ENCODE data around the gene ANTXR2.
"Not testable (repeated sequence)": the region's sequence is repeated elsewhere in the genome, so short reads cannot be mapped to it uniquely, and the experiment has no call there.

ANTXR2 gene

DNA sequence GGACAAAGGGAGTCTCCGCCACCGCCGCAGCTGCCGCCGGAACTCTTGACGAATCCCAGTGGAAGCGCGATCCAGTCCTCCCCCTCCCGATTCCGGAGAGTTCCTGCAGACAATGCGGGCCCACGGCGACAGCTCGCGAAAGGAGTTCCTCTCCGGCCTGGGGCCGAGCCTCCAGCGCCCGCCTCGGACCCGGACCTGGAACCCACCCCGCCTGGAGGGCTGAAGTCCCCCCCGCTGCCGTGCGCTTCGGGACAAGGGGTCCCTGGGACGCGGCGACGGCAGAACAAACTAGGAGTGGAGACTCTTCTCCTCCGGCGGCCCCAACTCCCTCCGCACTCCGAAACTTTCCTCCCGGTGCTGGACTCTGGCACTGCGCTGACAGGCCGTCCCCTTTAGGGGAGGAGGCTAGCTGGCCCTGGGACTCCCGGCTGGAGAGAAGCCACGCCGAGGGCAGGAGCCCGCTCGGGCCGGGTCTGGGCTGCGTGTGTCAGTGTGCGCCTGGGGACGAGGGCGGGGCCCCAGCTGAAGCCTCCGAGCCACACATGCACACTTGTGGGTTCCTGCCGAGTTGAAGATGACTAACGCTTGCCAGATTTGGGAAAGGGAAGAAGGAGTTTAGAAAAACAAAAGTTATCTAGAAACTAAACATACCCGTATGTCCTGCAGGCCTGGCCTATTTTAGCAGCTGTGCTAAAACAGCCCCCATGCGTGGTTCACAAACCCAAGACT is at the start of gene ANTXR2:
ANTXR2 (minus strand) TSS at position 486 of the 729 bp plus-strand sequence. CDS start 669 bp downstream, outside the sequence.
- H3K9me3 ChIP-seq (ENCODE audit: low read length), result no peaks in the 10 kb centered on the region
- H4K20me1 ChIP-seq (ENCODE audit: insufficient read depth, low read length), result no peaks in the 10 kb centered on the region
- H3K4me2 ChIP-seq (ENCODE audit: low read length), result peak within 1 kb of the TSS; percentile 67
- H3K4me3 ChIP-seq (ENCODE audit: low read depth, low read length, poor library complexity, severe bottlenecking), result peak within 1 kb of the TSS; percentile 63
- H3K9me2 ChIP-seq (ENCODE audit: low read depth, low read length), result no peaks in the 10 kb centered on the region
- no peaks in the 10 kb centered on the region for H3K36me3 ChIP-seq (ENCODE audit: insufficient read depth, low read length)
- H2AFZ ChIP-seq (ENCODE audit: low read length), result no peak within 1 kb of the TSS
- no peaks in the 10 kb centered on the region for H3K27me3 ChIP-seq (ENCODE audit: insufficient read depth, low read length)
- TF ChIP-seq, protein P1, sequence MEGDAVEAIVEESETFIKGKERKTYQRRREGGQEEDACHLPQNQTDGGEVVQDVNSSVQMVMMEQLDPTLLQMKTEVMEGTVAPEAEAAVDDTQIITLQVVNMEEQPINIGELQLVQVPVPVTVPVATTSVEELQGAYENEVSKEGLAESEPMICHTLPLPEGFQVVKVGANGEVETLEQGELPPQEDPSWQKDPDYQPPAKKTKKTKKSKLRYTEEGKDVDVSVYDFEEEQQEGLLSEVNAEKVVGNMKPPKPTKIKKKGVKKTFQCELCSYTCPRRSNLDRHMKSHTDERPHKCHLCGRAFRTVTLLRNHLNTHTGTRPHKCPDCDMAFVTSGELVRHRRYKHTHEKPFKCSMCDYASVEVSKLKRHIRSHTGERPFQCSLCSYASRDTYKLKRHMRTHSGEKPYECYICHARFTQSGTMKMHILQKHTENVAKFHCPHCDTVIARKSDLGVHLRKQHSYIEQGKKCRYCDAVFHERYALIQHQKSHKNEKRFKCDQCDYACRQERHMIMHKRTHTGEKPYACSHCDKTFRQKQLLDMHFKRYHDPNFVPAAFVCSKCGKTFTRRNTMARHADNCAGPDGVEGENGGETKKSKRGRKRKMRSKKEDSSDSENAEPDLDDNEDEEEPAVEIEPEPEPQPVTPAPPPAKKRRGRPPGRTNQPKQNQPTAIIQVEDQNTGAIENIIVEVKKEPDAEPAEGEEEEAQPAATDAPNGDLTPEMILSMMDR (IDR thresholded peaks at IDR 0.05; ENCODE audit: low read length), result no peak
- no peak for TF ChIP-seq EZH2 (IDR thresholded peaks at IDR 0.05; ENCODE audit: borderline replicate concordance, low read length)
- peaks cover 24% of the 10 kb centered on the region for H3K4me1 ChIP-seq (ENCODE audit: insufficient read depth, low read length, severe bottlenecking)
- no peaks in the 10 kb centered on the region for H3F3A ChIP-seq (ENCODE audit: insufficient read depth, low read length)
- no peaks in the 10 kb centered on the region for H3K79me2 ChIP-seq (ENCODE audit: insufficient read depth, low read length)
- no peak within 1 kb of the TSS for H3K27ac ChIP-seq (ENCODE audit: low read depth, low read length, poor library complexity, severe bottlenecking)
- peak within 1 kb of the TSS; percentile 35; the same call in 1 of the 2 replicates for H3K9ac ChIP-seq (ENCODE audit: low read length)

DNA sequence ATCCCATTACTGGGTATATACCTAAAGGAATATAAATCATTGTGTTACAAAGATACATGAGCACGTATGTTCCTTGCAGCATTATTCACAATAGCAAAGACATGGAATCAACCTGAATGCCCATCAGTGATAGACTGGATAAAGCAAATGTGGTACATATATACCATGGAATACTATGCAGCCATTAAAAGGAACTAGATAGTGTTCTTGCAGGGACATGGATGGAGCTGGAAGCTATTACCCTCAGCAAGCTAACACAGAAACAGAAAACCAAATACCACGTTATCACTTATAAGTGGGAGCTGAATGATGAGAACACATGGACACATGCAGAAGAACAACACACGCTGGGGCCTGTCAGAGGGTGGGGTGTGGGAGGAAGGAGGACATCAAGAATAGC is 48.8 kb upstream of the ANTXR2 start:
- not testable (repeated sequence) for H3K9me3 ChIP-seq (ENCODE audit: low read length); H3K4me2 ChIP-seq (ENCODE audit: low read length); H3K36me3 ChIP-seq (ENCODE audit: insufficient read depth, low read length); H3K9ac ChIP-seq (ENCODE audit: low read length); H3K9me2 ChIP-seq (ENCODE audit: low read depth, low read length); H3K4me1 ChIP-seq (ENCODE audit: insufficient read depth, low read length, severe bottlenecking); H3F3A ChIP-seq (ENCODE audit: insufficient read depth, low read length); H2AFZ ChIP-seq (ENCODE audit: low read length); H3K27me3 ChIP-seq (ENCODE audit: insufficient read depth, low read length); H3K4me3 ChIP-seq (ENCODE audit: low read depth, low read length, poor library complexity, severe bottlenecking); H3K27ac ChIP-seq (ENCODE audit: low read depth, low read length, poor library complexity, severe bottlenecking); H4K20me1 ChIP-seq (ENCODE audit: insufficient read depth, low read length); H3K79me2 ChIP-seq (ENCODE audit: insufficient read depth, low read length)

DNA sequence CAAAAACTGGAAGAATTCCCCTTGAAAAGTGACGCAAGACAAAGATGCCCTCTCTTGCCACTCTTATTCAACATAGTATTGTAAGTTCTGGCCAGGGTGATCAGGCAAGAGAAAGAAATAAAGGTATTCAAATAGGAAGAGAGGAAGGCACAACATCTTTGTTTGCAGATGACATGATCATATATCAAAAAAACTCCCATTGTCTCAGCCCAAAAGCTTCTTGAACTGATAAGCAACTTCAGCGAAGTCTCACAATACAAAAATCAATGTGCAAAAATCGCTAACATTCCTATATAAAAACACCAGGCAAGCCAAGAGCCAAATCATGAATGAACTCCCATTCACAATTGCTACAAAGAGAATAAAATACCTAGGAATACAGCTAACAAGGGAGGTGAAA is 46.6 kb upstream of the ANTXR2 start:
- not testable (repeated sequence) for H3K4me2 ChIP-seq (ENCODE audit: low read length); H3K27me3 ChIP-seq (ENCODE audit: insufficient read depth, low read length); H3K4me1 ChIP-seq (ENCODE audit: insufficient read depth, low read length, severe bottlenecking); H3K9me2 ChIP-seq (ENCODE audit: low read depth, low read length); H3K4me3 ChIP-seq (ENCODE audit: low read depth, low read length, poor library complexity, severe bottlenecking); H3K27ac ChIP-seq (ENCODE audit: low read depth, low read length, poor library complexity, severe bottlenecking); H3K79me2 ChIP-seq (ENCODE audit: insufficient read depth, low read length); H3K36me3 ChIP-seq (ENCODE audit: insufficient read depth, low read length); H3K9ac ChIP-seq (ENCODE audit: low read length); H4K20me1 ChIP-seq (ENCODE audit: insufficient read depth, low read length); H2AFZ ChIP-seq (ENCODE audit: low read length); H3F3A ChIP-seq (ENCODE audit: insufficient read depth, low read length); H3K9me3 ChIP-seq (ENCODE audit: low read length)

DNA sequence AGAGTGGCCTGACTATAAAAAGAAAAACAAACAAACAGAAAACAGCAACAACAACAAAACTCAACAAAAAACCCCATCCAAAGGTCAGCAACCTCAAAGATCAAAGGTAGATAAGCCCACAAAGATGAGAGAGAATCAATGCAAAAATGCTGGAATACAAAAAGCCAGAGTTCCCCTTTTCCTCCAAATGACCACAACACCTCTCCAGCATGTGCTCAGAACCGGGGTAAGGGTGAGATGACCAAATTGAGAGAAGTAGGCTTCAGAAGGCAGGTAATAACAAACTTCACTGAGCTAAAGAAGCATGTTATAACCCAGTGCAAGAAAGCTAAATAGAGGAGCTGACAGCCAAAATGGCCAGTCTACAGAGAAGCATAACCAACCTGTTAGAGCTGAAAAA is 43.5 kb upstream of the ANTXR2 start:
- Histone ChIP-seq H3K36me3 (ENCODE audit: insufficient read depth, low read length) (no peaks in the 10 kb centered on the region), H3K4me2 (ENCODE audit: low read length) (no peak overlapping the region), H2AFZ (ENCODE audit: low read length) (no peak overlapping the region), H3K9ac (ENCODE audit: low read length) (no peak overlapping the region), H3K4me3 (ENCODE audit: low read depth, low read length, poor library complexity, severe bottlenecking) (no peak overlapping the region), H3K9me3 (ENCODE audit: low read length) (no peaks in the 10 kb centered on the region), H3F3A (ENCODE audit: insufficient read depth, low read length) (no peaks in the 10 kb centered on the region), H3K79me2 (ENCODE audit: insufficient read depth, low read length) (no peaks in the 10 kb centered on the region), H3K4me1 (ENCODE audit: insufficient read depth, low read length, severe bottlenecking) (no peaks in the 10 kb centered on the region), H3K27ac (ENCODE audit: low read depth, low read length, poor library complexity, severe bottlenecking) (no peak overlapping the region), H4K20me1 (ENCODE audit: insufficient read depth, low read length) (no peaks in the 10 kb centered on the region), H3K9me2 (ENCODE audit: low read depth, low read length) (no peaks in the 10 kb centered on the region), H3K27me3 (ENCODE audit: insufficient read depth, low read length) (no peaks in the 10 kb centered on the region)
- TF ChIP-seq EZH2 (IDR thresholded peaks at IDR 0.05; ENCODE audit: borderline replicate concordance, low read length), result no peak
- TF ChIP-seq, protein P1 (IDR thresholded peaks at IDR 0.05; ENCODE audit: low read length), result no peak
